ENCODE measurements around the gene LRRC37A2.
"Not testable (repeated sequence)": the region's sequence is repeated elsewhere in the genome, so short reads cannot be mapped to it uniquely, and the experiment has no call there.

LRRC37A2 gene

DNA sequence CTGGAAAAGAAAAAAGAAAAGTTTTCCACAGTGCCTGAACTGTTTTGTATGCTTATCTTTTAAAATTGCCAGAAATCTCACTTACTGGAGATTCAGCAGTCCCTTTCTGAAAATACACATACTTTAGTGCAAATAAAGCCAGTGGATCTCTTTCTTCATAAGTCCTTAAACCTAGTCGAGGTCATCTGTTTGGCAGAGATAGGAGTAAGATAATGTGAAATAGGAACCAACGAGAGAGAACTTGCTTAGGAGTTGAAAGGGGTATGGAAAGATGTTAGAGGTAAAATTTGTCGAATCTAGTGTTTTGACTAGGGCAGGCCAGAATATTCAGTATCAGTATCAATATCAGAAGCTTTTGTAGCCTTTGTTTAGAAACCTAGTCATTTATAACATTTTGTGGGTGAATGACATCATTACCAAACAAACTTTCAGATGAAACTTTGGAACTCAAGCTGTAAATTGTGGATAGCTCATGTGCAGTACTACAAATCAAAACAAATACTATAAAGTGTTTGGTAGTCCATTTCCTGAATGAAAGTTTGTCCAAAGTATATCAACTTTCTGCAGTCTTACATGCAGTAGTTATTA, 86.2 kb downstream of the LRRC37A2 start:
- not testable (repeated sequence) for DNase-seq (ENCODE audit: low read depth)

DNA sequence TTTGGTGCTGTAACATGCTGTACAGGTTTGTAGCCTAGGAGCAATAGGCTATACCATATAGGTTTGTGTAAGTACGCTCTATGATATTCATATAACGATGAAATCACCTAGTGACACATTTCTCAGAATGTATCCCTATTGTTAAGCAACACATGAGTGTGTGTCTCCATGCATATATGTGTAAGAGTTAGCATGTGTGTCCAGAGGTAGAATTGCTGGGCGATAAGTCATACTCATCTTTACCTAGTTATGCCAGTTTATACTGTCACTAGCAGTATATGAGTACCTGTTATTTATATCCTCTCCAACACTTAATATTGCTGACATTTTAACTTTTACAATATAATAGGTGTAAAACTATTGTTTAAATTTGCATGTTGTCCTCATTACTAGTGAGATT, 88.5 kb downstream of the LRRC37A2 start:
- not testable (repeated sequence) for DNase-seq (ENCODE audit: low read depth)

DNA sequence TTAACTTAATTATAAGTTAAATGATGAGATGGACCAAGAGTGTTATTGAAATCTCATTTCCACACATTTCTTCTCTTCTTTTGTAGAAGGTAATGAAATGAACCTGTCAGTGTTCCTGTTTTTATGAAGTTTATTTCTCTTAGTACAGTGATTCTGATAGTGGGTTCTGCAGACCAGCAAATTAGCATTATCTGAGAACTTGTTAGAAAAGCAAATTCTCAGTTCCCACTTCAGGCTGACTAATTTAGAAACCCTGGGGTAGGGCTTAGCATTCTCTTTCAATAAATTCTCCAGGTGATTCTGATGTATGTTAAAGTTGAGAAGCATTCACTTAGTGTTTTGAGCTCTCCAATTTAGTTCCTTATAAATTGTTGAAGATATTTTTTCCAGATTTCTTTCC, 90.9 kb downstream of the LRRC37A2 start:
- not testable (repeated sequence) for DNase-seq (ENCODE audit: low read depth)

Measured in stimulated activated CD8-positive, alpha-beta memory T cell treated with anti-CD3 and anti-CD28 coated beads, Interleukin-15, amount 100 ng/mL, for 24 hours (primary cell).